HG03521 (cell line): Measurements from ENCODE around the gene ZNF782.
"Not testable (repeated sequence)": the region's sequence is repeated elsewhere in the genome, so short reads cannot be mapped to it uniquely, and the experiment has no call there.

Source experiments
- ATAC-seq: cut with Tn5 transposase; IDR thresholded peaks from one replicate; pipeline ENCODE4 v1.9.1; 2021; ENCODE audit warnings: mild to moderate bottlenecking, moderate library complexity; ENCODE audit not compliant: unreplicated experiment

ZNF782 gene

GRCh38 chr9:96854651-96855273 is 448 bp upstream of the ZNF782 start:
- no peak for ATAC-seq

GRCh38 chr9:96852676-96853075 is 1.6 kb downstream of the ZNF782 start:
- ATAC-seq, result no peak

DNA sequence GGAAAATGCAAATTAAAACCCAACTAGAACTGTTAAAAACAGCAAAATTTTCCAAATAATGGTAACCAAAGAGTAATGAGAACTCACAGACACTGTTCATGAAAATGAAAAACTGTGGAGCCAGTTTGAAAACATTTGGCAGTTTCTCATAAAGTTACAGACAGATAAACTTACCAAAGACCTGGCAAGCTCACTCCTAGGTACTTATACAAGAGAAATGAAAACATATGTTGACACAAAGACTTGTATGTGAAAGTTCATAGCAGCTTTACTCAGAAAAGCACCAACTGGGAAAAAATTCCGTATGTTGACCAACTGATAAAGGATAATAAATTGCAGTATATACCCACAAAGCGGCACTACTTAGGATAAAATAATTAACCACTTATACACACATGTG is 10.3 kb downstream of the ZNF782 start:
- ATAC-seq, result no peak

- ATAC-seq, result no peak
Measured at GRCh38 chr9:96818533-96818932, 35.8 kb downstream of the ZNF782 start.

DNA sequence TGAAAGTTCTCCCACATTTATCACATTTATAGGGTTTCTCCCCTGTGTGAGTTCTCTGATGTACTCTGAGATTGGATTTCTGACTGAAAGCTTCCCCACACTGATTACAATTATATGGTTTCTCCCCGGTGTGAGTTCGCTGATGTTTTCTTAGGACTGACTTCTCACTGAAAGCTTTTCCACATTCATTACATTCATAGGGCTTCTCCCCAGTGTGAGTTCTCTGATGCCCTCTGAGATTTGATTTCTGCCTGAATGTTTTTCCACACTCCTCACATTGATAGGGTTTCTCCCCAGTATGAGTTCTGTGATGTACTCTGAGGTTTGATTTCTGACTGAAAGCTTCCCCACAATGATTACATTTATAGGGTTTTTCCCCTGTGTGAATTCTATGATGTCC is 36.3 kb downstream of the ZNF782 start:
- no peak for ATAC-seq

- ATAC-seq, result no peak
Measured at GRCh38 chr9:96813607-96814006, 40.7 kb downstream of the ZNF782 start.

DNA sequence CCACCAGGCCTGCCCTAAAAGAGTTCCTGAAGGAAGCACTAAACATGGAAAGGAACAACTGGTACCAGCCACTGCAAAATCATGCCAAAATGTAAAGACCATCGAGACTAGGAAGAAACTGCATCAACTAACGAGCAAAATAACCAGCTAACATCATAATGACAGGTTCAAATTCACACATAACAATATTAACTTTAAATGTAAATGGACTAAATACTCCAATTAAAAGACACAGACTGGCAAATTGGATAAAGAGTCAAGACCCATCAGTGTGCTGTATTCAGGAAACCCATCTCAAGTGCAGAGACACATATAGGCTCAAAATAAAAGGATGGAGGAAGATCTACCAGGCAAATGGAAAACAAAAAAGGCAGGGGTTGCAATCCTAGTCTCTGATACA is 55.4 kb downstream of the ZNF782 start:
- ATAC-seq, result not testable (repeated sequence)

DNA sequence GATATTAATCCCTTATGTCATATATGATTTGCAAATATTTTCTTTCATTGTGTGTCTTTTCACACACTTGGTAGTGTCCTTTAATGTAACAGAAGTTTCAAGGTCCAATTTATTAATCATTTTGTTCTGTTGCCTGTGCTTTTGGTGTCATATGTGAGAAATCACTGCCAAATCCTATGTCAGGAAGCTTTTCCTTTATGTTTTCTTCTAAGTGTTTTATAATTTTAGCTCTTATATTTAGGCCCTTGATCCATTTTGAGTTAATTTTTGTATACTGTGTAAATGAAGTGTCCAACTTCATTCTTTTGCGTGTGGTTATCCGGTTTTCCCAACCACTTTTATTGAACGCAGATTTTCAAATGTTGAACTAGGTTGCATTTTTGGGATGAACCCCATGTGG is 70.3 kb downstream of the ZNF782 start:
- no peak for ATAC-seq

GRCh38 chr9:96782235-96782634 is 72.1 kb downstream of the ZNF782 start:
- no peak for ATAC-seq

- ATAC-seq, result no peak
Measured at GRCh38 chr9:96781552-96781951, 72.8 kb downstream of the ZNF782 start.

GRCh38 chr9:96779089-96779488 is 75.2 kb downstream of the ZNF782 start:
- no peak for ATAC-seq

DNA sequence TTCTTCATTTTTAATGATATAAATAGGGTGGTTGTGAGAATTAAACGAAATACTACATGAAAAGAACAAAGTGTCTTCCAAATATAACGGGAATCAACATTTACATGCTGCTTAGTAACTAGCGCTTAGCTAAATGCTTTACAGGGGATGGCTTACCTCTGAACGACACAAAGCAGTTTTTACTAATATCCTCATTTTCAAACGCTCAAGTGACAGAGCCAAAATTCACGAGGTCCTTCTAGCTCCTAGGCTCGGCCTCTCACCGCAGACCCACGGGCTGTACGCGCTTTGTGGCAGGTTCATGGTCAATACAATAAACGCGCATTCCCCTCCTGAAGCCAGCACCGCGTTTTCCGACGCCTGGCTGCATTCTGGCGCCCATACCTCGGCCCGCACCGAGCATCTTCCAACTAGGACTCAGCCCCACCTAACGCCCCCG is 76.9 kb downstream of the ZNF782 start:
- no peak for ATAC-seq

- no peak for ATAC-seq
Measured at GRCh38 chr9:96771124-96771523, 83.2 kb downstream of the ZNF782 start.

DNA sequence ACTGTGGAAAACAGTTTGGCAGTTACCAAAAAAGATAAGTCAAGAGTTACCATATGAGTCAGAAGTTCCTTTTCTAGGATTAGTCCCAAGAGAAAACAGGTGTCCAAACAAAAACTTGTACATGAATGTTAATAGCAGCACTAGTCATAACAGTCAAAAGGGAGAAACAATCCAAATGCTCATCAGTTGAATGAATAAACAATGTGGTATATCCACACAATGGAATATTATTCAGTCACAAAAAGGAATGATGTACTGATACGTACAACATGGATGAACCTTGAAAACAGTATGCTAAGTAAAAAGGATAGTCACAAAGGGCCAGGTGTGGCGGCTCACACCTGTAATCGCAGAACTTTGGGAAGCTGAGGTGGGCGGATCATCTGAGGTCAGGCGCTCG is 84.3 kb downstream of the ZNF782 start:
- no peak for ATAC-seq
